ENCODE results near the gene SPATA13.

Gene SPATA13

DNA sequence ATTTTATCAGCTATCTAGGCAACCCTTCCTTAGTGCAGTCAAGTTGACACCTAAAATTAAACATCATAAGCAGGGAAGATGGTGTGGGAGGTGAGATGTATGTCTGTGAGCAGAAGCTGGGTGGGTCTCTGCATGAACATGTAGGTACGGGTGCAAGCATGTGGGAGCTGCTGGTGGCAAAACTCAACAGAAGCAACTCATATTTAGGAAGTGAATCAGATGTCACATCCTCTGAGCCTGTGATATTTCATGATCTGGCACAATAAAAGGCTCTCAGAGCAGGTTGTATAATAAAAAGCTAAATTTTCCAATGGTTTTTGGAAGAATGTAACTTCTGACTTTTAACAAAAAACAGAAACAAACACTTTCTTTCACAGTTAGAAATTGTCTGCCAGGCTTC lies 193.2 kb downstream of the SPATA13 start:
- Histone ChIP-seq H3K27ac (no peak overlapping the region), H3K4me1 (ENCODE audit: control insufficient read depth in 1 of 2, insufficient read depth in 1 of 2, low read depth in 1 of 2, low read length in 1 of 2) (no peaks in the 10 kb centered on the region), H3K4me3 (ENCODE audit: low read depth in 1 of 2, low read length in 1 of 2) (no peak overlapping the region), H3K36me3 (no peaks in the 10 kb centered on the region), H3K27me3 (no peaks in the 10 kb centered on the region), H3K9me3 (no peaks in the 10 kb centered on the region)
- TF ChIP-seq, protein P1, sequence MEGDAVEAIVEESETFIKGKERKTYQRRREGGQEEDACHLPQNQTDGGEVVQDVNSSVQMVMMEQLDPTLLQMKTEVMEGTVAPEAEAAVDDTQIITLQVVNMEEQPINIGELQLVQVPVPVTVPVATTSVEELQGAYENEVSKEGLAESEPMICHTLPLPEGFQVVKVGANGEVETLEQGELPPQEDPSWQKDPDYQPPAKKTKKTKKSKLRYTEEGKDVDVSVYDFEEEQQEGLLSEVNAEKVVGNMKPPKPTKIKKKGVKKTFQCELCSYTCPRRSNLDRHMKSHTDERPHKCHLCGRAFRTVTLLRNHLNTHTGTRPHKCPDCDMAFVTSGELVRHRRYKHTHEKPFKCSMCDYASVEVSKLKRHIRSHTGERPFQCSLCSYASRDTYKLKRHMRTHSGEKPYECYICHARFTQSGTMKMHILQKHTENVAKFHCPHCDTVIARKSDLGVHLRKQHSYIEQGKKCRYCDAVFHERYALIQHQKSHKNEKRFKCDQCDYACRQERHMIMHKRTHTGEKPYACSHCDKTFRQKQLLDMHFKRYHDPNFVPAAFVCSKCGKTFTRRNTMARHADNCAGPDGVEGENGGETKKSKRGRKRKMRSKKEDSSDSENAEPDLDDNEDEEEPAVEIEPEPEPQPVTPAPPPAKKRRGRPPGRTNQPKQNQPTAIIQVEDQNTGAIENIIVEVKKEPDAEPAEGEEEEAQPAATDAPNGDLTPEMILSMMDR (IDR thresholded peaks at IDR 0.05), result no peak

DNA sequence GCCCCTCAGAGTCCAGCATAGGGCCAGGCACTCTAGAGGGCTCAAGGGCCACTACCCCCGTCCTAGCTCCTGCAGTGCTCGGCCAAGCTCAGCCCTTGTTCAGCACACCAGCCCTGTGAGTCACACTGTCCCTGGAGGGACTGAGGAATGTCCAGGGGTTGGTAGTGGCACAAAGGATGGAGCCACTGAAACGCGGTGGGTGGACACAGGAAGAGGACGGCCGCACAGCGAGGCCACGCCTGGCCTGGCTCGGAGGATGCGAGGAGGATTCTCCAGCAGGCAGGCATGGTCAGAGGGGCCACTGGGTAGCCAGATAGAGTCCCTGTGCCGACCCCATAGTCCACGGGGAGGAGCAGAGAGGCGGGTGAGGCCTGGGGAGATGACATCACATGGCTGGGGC lies 194.6 kb downstream of the SPATA13 start:
- H3K27ac ChIP-seq, result no peak overlapping the region
- no peaks in the 10 kb centered on the region for H3K27me3 ChIP-seq
- no peaks in the 10 kb centered on the region for H3K4me1 ChIP-seq (ENCODE audit: control insufficient read depth in 1 of 2, insufficient read depth in 1 of 2, low read depth in 1 of 2, low read length in 1 of 2)
- H3K9me3 ChIP-seq, result no peaks in the 10 kb centered on the region
- H3K4me3 ChIP-seq (ENCODE audit: low read depth in 1 of 2, low read length in 1 of 2), result no peak overlapping the region
- no peaks in the 10 kb centered on the region for H3K36me3 ChIP-seq
- TF ChIP-seq, protein P1 (IDR thresholded peaks at IDR 0.05), result no peak

DNA sequence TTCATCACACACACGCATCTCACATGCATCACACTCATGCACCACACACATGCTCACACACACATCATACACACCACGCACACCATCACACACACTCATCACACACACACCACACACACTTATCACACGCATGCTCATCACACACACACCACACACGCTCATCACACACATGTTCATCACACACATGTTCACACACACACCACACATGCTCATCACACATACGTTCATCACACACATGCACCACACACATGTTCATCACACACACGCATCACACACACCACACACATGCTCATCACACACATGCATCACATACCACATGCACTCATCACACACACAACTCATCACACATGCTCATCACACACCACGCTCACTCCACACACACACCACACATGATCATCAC lies 195.8 kb downstream of the SPATA13 start:
- Histone ChIP-seq H3K4me3 (ENCODE audit: low read depth in 1 of 2, low read length in 1 of 2) (no peak overlapping the region), H3K27me3 (no peaks in the 10 kb centered on the region)

More for the DNA sequence above, 195.8 kb downstream of the SPATA13 start:
- TF ChIP-seq, protein P1 (IDR thresholded peaks at IDR 0.05), result no peak
- Histone ChIP-seq H3K9me3 (no peaks in the 10 kb centered on the region), H3K36me3 (no peaks in the 10 kb centered on the region), H3K4me1 (ENCODE audit: control insufficient read depth in 1 of 2, insufficient read depth in 1 of 2, low read depth in 1 of 2, low read length in 1 of 2) (no peaks in the 10 kb centered on the region), H3K27ac (no peak overlapping the region)

Data from neutrophil (primary cell).